Cardiac fibroblast (primary cell): Measurements from ENCODE around the gene SLC22A23.

Experiments
- DNase-seq, 2 donors: peaks; one replicate each; pipeline versions ENCODE4 v3.0.0 to v3.0.0-alpha.2; 2010; ENCODE audit warnings: low read depth in 2 of 2
- H3K4me3 ChIP-seq, 2 donors: replicated peaks in 1 of 2; 1 replicate in 1 of 2; 2 replicates in 1 of 2; pipeline ENCODE4 v1.5.1; 2011; ENCODE audit warnings: low read depth in 2 of 2, low read length in 2 of 2, mild to moderate bottlenecking in 2 of 2, moderate library complexity in 1 of 2
- TF ChIP-seq, protein P1 (sequence below): IDR thresholded peaks from one replicate; pipeline ENCODE4 v1.5.1; 2011; ENCODE audit warnings: low read depth, mild to moderate bottlenecking, low read length, inconsistent platforms

The SLC22A23 gene

DNA sequence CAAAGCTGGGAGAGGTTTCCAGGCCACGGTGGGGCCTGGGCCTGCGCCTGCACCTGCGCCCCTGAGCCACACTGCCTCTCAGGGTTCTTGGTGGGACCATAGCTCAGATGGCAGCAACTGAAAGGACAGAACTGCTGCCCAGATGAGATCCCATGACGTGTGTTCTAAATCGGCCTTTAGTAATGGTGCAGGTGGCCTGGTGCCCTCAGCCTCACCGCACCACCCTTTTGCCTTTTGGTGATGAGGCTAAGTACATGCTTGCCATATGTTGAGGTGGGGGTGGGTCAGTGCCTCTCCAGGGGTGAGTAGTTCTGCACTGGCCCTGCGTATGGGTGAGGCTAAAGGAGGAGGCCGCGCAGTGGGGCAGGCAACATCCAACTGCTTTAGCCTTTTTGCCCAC lies 190.7 kb downstream of the SLC22A23 start:
- no peak for DNase-seq
- TF ChIP-seq, protein P1, sequence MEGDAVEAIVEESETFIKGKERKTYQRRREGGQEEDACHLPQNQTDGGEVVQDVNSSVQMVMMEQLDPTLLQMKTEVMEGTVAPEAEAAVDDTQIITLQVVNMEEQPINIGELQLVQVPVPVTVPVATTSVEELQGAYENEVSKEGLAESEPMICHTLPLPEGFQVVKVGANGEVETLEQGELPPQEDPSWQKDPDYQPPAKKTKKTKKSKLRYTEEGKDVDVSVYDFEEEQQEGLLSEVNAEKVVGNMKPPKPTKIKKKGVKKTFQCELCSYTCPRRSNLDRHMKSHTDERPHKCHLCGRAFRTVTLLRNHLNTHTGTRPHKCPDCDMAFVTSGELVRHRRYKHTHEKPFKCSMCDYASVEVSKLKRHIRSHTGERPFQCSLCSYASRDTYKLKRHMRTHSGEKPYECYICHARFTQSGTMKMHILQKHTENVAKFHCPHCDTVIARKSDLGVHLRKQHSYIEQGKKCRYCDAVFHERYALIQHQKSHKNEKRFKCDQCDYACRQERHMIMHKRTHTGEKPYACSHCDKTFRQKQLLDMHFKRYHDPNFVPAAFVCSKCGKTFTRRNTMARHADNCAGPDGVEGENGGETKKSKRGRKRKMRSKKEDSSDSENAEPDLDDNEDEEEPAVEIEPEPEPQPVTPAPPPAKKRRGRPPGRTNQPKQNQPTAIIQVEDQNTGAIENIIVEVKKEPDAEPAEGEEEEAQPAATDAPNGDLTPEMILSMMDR, result no peak
- no peak overlapping the region for H3K4me3 ChIP-seq

DNA sequence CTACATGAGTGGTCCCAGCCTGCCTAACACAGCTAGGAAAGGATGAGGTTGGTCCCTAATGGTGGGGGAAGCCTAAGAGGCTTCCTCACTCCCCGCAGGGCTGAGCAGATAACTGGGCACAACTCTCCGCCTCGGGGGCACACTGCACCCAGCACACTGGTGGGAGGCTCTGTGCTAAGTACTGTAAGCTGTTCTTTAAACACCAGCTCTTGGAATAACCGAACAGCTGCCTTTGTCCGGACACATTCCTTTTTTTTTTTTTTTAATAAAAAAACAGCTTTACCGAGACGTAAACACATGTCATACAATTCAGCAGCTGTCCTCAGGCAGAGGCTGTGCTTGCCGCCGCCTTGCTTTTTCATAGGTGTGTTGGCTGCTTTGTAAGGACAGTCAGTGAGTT lies 191.2 kb downstream of the SLC22A23 start:
- TF ChIP-seq, protein P1, result no peak
- no peak for DNase-seq
- no peak overlapping the region for H3K4me3 ChIP-seq

DNA sequence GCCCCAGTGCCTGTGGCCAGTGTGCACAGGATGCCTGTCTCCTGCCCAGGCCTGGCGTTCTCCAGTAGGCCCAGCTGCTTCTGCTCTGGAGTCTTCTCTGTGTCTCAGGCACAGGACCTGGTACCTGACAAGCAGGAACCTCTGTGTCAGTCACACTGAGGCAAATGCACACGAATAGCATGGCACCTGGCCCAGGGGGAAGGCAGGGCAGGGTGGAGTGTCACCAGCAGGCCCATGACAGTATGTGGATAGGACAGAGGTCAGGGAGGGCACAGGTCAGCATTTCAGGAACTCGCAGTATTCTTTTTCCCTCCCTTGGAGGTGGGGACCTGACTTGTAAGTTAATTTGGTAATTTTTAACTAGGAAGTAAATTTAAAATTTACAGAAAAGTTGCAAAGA lies 192.5 kb downstream of the SLC22A23 start:
- no peak for DNase-seq
- H3K4me3 ChIP-seq, result no peak overlapping the region
- TF ChIP-seq, protein P1, result no peak

DNA sequence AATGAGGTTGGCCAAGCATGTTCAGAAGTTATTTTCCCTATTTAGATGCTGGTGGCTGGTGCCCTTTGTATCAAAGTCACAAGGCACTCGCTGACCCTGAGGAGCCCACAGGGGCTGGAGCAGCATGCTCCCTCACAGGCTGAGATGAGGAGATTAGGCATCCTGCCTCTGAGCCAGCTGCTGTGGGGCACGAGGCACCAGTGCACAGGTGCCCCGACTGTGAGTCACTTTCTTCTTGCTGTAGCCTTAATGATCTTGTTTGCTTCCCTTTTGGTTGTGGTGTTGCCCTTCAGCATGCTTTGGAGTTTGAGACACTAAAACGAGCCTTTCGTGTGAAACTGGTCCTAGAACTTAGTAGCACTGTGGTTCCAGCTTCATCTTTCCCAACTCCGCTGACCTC lies 193.8 kb downstream of the SLC22A23 start:
- DNase-seq, result no peak
- TF ChIP-seq, protein P1, result no peak
- H3K4me3 ChIP-seq, result no peak overlapping the region

DNA sequence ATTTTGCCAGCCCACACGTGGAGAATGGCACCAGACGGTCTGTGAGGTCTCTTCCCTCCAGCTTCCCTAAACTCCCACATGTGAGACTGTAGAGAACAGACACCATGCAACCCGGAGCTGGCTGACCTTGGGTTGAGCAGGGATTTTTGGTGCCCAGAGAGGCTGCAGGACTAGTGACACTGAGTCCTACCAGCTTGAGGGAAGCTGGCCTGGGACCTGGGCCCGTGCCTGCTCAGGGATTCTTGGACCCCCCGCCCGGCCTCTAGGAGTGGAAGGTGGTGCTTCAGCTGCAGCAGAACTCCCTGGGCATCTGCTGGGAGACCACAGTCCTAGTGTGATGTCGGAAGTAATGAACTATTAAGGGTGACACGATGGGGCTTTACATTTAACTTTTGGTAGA lies 194.9 kb downstream of the SLC22A23 start:
- H3K4me3 ChIP-seq, result no peak overlapping the region
- no peak for DNase-seq

DNA sequence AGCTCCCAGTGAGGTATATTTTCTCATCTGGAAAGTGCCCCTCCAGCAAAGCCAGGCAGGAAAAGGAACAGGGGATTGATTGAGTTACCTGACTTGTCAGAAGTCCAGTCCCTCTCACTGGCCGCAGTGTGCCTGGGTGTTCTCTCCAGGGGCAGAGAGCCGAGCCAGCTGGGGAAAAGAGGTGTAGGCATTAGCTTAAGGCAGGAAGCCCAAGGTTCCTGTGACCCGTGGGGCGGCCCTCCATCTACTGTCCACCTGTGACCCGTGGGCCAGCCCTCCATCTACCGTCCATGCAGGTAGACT lies 195.4 kb downstream of the SLC22A23 start:
- TF ChIP-seq, protein P1, result no peak
- no peak overlapping the region for H3K4me3 ChIP-seq
- DNase-seq, result no peak

More for the DNA sequence above, 194.9 kb downstream of the SLC22A23 start:
- TF ChIP-seq, protein P1, result no peak

DNA sequence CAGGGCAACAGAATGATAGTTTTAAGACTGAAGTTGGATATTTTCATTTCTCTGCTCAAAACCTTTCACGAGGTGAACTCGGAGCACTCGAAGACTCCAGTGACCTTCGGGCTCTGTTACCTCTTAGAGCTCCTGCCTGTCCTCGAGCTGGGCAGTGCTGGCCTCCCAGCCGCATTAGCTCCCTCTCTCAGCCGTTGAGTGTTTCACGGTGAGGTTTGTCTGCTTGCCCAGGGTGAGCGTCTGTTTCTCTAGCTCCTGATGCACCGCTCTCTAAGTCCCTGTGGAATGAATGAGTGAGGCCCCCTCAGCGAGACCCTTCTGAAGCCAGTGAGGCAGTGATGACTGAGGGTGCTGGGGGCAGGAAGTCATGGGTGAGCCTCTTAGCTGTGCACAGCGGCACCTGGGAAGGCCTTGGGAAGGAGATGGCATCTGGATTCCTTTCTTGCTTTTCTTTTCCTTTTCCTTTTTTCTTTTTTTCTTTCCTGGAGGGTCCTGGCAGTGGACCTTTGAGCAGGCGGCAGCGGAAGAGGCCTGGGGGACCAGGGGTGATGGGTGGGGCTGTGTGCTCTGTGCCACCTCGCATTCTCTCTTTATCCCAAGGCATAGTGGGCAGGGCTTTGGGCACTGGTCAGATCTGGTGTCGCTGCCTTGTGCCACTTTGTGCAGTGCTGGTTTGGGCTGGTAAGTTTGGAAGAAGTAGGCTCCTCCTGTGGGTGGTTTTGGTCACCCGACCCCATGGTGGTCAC lies 195.9 kb downstream of the SLC22A23 start:
- TF ChIP-seq, protein P1, result no peak
- no peak overlapping the region for H3K4me3 ChIP-seq
- no peak for DNase-seq
